Activated CD8-positive, alpha-beta T cell treated with anti-CD3 and anti-CD28 coated beads for 36 hours (primary cell): ENCODE measurements around the gene TBL1XR1. TPM values are rescaled to one million over a fixed set of nuclear protein-coding genes. Genes with fewer than 3 reads are reported as not detected.

Experiments
- ATAC-seq: fragments of 200-7000 bp; cut with Tn5 transposase; one replicate; pipeline ENCODE4 v1.10.0; 2021; ENCODE audit warnings: mild to moderate bottlenecking, moderate library complexity
- CTCF ChIA-PET: fragments of 350-600 bp; sonication (Branson Sonifier 250); formaldehyde crosslinking; loops from one replicate; lab custom pipeline; 2021; ENCODE audit warnings: antibody characterized with exemption; lab: Charles Lee
- POLR2A ChIA-PET: fragments of 350-600 bp; sonication (Branson Sonifier 250); formaldehyde crosslinking; loops from one replicate; lab custom pipeline; 2021; ENCODE audit warnings: antibody characterized with exemption; lab: Charles Lee
- DNase-seq: peaks from one replicate; pipeline ENCODE4 v3.0.0-alpha.2; 2020
- H3K27ac Mint-ChIP-seq: one replicate; pipeline ENCODE4 v1.8.0; 2021; ENCODE audit warnings: mild to moderate bottlenecking, mixed read lengths
- H3K27me3 Mint-ChIP-seq: one replicate; pipeline ENCODE4 v1.8.0; 2021; ENCODE audit warnings: mixed read lengths
- H3K36me3 Mint-ChIP-seq: one replicate; pipeline ENCODE4 v1.8.0; 2021; ENCODE audit warnings: low read depth, mixed read lengths
- H3K4me1 Mint-ChIP-seq: one replicate; pipeline ENCODE4 v1.8.0; 2021; ENCODE audit warnings: low read depth, mixed read lengths
- H3K4me3 Mint-ChIP-seq: one replicate; pipeline ENCODE4 v1.8.0; 2021; ENCODE audit warnings: mild to moderate bottlenecking, moderate library complexity, mixed read lengths
- H3K9me3 Mint-ChIP-seq: one replicate; pipeline ENCODE4 v1.8.0; 2021; ENCODE audit warnings: mixed read lengths
- intact Hi-C: fragments of 100-400 bp; cut with micrococcal nuclease; formaldehyde crosslinking; loops from one replicate; pipeline ENCODE4 v1.10.0; 2022
- total RNA-seq, 2 experiments: library from RNA; stranded (reverse); gene quantifications; one replicate each; pipeline ENCODE4 v1.2.3, GENCODE V29; 2021
- TF ChIP-seq, protein P1 (sequence below): fragments of 200-600 bp; IDR thresholded peaks from one replicate; pipeline ENCODE4 v1.8.0; 2022; ENCODE audit warnings: antibody characterized with exemption, mild to moderate bottlenecking

Gene TBL1XR1
- total RNA-seq, 2 experiments from 2014 or later, result 153 to 158 TPM

DNA sequence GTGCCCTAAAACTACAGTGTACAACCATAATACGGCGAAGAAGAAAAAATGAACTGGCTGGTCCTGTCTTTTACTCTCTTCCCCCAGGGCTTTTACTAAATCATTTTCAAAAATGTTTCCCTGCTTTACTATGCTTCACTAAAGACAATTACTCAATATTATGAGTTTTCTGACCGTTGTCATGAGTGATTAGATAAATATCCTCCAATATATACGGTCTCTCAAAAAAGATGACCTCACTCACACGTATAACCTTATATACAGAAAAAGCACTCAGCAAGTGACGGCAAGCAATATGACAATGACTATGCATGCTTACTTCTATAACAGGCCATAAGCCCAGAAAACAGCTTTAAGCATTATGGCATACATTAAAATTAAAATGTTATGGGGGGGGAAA lies 60.5 kb downstream of the TBL1XR1 start:
- POLR2A ChIA-PET, result no interaction called here
- H3K36me3 Mint-ChIP-seq, result peaks cover 52% of the 10 kb centered on the region
- peaks cover 2% of the 10 kb centered on the region for H3K9me3 Mint-ChIP-seq
- intact Hi-C loops, result no loop called here
- H3K27ac Mint-ChIP-seq, result peak overlapping the region; percentile 20
- TF ChIP-seq, protein P1, sequence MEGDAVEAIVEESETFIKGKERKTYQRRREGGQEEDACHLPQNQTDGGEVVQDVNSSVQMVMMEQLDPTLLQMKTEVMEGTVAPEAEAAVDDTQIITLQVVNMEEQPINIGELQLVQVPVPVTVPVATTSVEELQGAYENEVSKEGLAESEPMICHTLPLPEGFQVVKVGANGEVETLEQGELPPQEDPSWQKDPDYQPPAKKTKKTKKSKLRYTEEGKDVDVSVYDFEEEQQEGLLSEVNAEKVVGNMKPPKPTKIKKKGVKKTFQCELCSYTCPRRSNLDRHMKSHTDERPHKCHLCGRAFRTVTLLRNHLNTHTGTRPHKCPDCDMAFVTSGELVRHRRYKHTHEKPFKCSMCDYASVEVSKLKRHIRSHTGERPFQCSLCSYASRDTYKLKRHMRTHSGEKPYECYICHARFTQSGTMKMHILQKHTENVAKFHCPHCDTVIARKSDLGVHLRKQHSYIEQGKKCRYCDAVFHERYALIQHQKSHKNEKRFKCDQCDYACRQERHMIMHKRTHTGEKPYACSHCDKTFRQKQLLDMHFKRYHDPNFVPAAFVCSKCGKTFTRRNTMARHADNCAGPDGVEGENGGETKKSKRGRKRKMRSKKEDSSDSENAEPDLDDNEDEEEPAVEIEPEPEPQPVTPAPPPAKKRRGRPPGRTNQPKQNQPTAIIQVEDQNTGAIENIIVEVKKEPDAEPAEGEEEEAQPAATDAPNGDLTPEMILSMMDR, result no peak
- no peak overlapping the region for H3K4me3 Mint-ChIP-seq
- ATAC-seq, result no peak
- CTCF ChIA-PET, result no interaction called here
- peaks cover 70% of the 10 kb centered on the region for H3K4me1 Mint-ChIP-seq
- DNase-seq, result no peak
- H3K27me3 Mint-ChIP-seq, result no peaks in the 10 kb centered on the region

DNA sequence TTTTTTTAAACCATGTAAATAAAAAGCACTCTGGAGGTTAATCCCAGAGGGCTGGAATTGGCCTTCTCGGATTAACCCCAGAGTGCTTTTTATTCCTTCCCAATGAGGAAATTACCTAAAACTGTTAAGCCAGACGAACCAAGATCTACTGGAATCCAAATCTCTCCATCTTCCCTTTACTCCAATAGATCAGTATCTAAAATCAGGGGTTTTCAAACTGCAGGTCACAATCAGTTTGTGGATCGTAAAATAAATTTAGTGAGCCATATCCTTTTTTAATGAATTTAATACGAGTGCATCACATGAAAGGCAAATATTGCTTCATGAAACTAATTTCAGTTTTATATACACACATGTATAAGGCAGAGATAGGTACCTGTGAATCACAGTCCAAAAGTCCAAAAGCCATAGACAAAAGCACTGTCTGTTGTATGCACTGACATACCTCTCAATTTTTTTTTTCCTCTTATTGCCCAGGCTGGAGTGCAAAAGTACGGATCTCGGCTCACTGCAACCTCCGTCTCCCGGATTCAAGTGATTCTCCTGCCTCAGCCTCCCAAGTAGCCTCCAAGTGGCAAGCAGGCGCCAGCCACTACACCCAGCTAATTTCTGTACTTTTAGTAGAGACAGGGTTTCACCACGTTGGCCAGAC lies 61.3 kb downstream of the TBL1XR1 start:
- Mint-ChIP-seq H3K4me3 (no peak overlapping the region), H3K4me1 (peaks cover 73% of the 10 kb centered on the region), H3K36me3 (peaks cover 55% of the 10 kb centered on the region), H3K27me3 (no peaks in the 10 kb centered on the region), H3K9me3 (peaks cover 2% of the 10 kb centered on the region), H3K27ac (peak overlapping the region; percentile 34)
- DNase-seq, result no peak
- TF ChIP-seq, protein P1, result no peak
- intact Hi-C loops, result no loop called here
- no peak for ATAC-seq
- ChIA-PET POLR2A (no interaction called here), CTCF (no interaction called here)

- Mint-ChIP-seq H3K27ac (no peak overlapping the region), H3K36me3 (peaks cover 59% of the 10 kb centered on the region)
- CTCF ChIA-PET, result no interaction called here
Observed at GRCh38 chr3:177134816-177135210, 62.5 kb downstream of the TBL1XR1 start.

DNA sequence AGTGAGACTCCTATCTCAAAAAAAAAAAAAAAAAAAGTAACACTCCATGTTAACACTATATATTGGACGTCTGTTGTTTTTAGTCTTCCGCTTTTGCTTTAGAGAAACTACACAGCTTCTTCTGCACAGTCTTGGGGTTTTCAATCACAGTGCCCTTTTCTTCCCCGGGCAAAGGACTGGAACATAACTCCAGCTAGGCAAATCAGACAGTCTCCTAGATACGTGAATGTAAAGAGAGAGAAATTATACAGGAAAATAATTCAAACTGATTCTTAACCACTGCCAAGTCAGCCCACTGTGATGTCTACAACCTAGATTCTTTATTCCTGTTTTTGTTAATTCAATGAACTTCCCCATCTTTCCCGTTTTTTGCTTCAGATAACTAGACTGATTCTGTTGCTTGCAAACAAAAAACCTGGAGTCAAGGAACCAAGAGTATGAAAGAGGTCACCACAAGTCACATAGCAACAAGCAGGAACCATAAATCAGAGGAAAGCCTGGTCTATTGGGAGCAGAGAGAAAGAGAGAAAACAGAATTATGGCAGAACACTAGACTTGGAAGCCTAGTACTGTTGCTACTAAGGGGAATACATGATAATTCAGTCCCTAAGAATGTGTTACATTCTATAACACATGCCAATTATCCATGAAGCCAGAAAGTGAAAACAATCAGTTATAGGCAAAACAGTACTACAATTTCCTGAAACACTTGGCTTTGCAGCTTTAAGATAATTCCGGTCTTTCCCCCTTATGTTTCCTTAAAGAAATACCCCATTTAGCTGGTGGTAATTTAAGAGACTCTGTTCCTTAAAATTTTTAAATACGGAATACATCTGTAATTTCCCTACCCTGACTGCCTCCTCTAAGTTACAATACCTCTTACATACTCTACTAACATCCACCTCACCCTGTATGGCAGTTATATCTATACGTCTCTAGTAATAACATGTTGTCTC lies 63.1 kb downstream of the TBL1XR1 start:
- H3K4me1 Mint-ChIP-seq, result peaks cover 71% of the 10 kb centered on the region
- no peak overlapping the region for H3K27ac Mint-ChIP-seq
- CTCF ChIA-PET, result no interaction called here

More at GRCh38 chr3:177134816-177135210, 62.5 kb downstream of the TBL1XR1 start:
- no peaks in the 10 kb centered on the region for H3K27me3 Mint-ChIP-seq
- TF ChIP-seq, protein P1, result no peak
- POLR2A ChIA-PET, result no interaction called here
- H3K4me1 Mint-ChIP-seq, result peaks cover 74% of the 10 kb centered on the region
- ATAC-seq (no peak), DNase-seq (no peak)
- intact Hi-C loops, result no loop called here
- peaks cover 2% of the 10 kb centered on the region for H3K9me3 Mint-ChIP-seq
- H3K4me3 Mint-ChIP-seq, result no peak overlapping the region

More for the DNA sequence above, 63.1 kb downstream of the TBL1XR1 start:
- DNase-seq (no peak), ATAC-seq (no peak)
- TF ChIP-seq, protein P1, result no peak
- no peaks in the 10 kb centered on the region for H3K27me3 Mint-ChIP-seq
- POLR2A ChIA-PET, result no interaction called here
- H3K9me3 Mint-ChIP-seq, result peaks cover 2% of the 10 kb centered on the region
- peaks cover 53% of the 10 kb centered on the region for H3K36me3 Mint-ChIP-seq
- intact Hi-C loops, result no loop called here
- H3K4me3 Mint-ChIP-seq, result no peak overlapping the region
